Spleen (tissue), 11 donors: ENCODE data around the gene CER1. TPM values are rescaled to one million over a fixed set of nuclear protein-coding genes. Genes with fewer than 3 reads are reported as not detected.

ENCODE experiments used
- DNase-seq: peaks from one replicate; pipeline ENCODE4 v3.0.0-alpha.2; 2020
- H3K27ac ChIP-seq, 8 donors: fragments of 200-600 bp; sonication (generic) in 7 of 8; 1 replicate in 4 of 8; 2 replicates in 4 of 8; pipeline versions ENCODE4 v1.5.0 to v1.8.0; 2016 to 2021; ENCODE audit warnings: inconsistent platforms in 4 of 8, mild to moderate bottlenecking in 4 of 8, moderate library complexity in 1 of 8
- H3K27me3 ChIP-seq, 7 donors: fragments of 200-600 bp; sonication (generic) in 6 of 7; replicated peaks in 1 of 7; 1 replicate in 4 of 7; 2 replicates in 3 of 7; pipeline versions ENCODE4 v1.5.0 to v1.8.0; 2016 to 2021; ENCODE audit warnings: inconsistent platforms in 3 of 7, mild to moderate bottlenecking in 1 of 7
- H3K36me3 ChIP-seq, 6 donors: fragments of 200-600 bp; sonication (generic) in 5 of 6; 1 replicate in 4 of 6; 2 replicates in 2 of 6; pipeline versions ENCODE4 v1.5.0 to v1.8.0; 2016 to 2021; ENCODE audit warnings: inconsistent platforms in 2 of 6
- H3K4me1 ChIP-seq, 6 donors: fragments of 200-600 bp; sonication (generic) in 5 of 6; 1 replicate in 3 of 6; 2 replicates in 3 of 6; pipeline versions ENCODE4 v1.5.0 to v1.8.0; 2016 to 2021; ENCODE audit warnings: inconsistent platforms in 3 of 6
- H3K4me3 ChIP-seq, 8 donors: fragments of 200-600 bp; sonication (generic) in 7 of 8; 1 replicate in 4 of 8; 2 replicates in 4 of 8; pipeline versions ENCODE4 v1.5.0 to v1.8.0; 2016 to 2021; ENCODE audit warnings: inconsistent platforms in 4 of 8, mild to moderate bottlenecking in 4 of 8, moderate library complexity in 2 of 8
- H3K9me3 ChIP-seq, 8 donors: fragments of 200-600 bp; sonication (generic) in 7 of 8; 1 replicate in 4 of 8; 2 replicates in 4 of 8; pipeline versions ENCODE4 v1.5.0 to v1.8.0; 2016 to 2021; ENCODE audit warnings: inconsistent platforms in 4 of 8
- POLR2A ChIP-seq, 3 donors: fragments of 450-650 bp; IDR thresholded peaks; one replicate each; pipeline ENCODE4 v1.5.1; 2017; ENCODE audit warnings: antibody characterized with exemption in 3 of 3, mild to moderate bottlenecking in 1 of 3
- POLR2AphosphoS5 ChIP-seq, 3 donors: sonication (generic); formaldehyde crosslinking; IDR thresholded peaks; one replicate each; pipeline ENCODE4 v1.5.1; 2017; ENCODE audit warnings: antibody characterized with exemption in 3 of 3
- WGBS, 5 donors: extraction: QIAGEN DNeasy Blood & Tissue Kit in 3 of 5; methylation state at CpG; one replicate each; pipeline versions ENCODE4 v1.1.5 to v1.1.7; 2013 to 2018; 5-methylcytosine and 5-hydroxymethylcytosine counted together
- intact Hi-C: fragments of 100-400 bp; cut with DNase I; formaldehyde crosslinking; loops from one replicate; pipeline ENCODE4 v1.15.0; 2023; ENCODE audit warnings: low total_unique reads
- polyA plus RNA-seq, 3 donors: library from polyadenylated mRNA; stranded (reverse); fragments of 200-250 nt; gene quantifications; one replicate each; pipeline ENCODE4 v1.2.1, GENCODE V29; 2013
- total RNA-seq, 7 donors: library from RNA; depleted of rRNA in 3 of 7; stranded (reverse); fragments of >200 nt in 3 of 7; fragmentation: NEBNext Ultra II Directional in 4 of 7; extraction: Animal tissue kit (Norgen Biotek cat#: 25700) in 4 of 7; gene quantifications; one replicate each; pipeline versions ENCODE4 v1.1.0 to v1.2.1, GENCODE V29; 2016 to 2021
- TF ChIP-seq, protein P1 (sequence below), 11 experiments: fragments of 200-600 bp in 7 of 11; fragments of 450-650 bp in 4 of 11; sonication (generic) in 4 of 11; IDR thresholded peaks in 8 of 11; conservative IDR thresholded peaks in 3 of 11; 1 replicate in 7 of 11; 2 replicates in 4 of 11; pipeline versions ENCODE4 v1.4.0 to v1.8.0; 2016 to 2021; ENCODE audit warnings: antibody characterized with exemption in 11 of 11, inconsistent platforms in 4 of 11, mild to moderate bottlenecking in 1 of 11
- donor health status: healthy with polysubstance abuse.
- donor health status: DM: no; HTN: no; CAD: no; lungs with moderate emphysema.
- donor health status: DM: no; HTN: no; CAD: no.
- donor health status: Bipolar disorder and iron deficiency.
- donor health status: healthy.
- donor health status: DM: no; HTN: no; CAD: no.
- donor health status: DM: yes; HTN: yes; CAD: no.

The CER1 gene
- total and polyA plus RNA-seq, 10 donors, result not detected

DNA sequence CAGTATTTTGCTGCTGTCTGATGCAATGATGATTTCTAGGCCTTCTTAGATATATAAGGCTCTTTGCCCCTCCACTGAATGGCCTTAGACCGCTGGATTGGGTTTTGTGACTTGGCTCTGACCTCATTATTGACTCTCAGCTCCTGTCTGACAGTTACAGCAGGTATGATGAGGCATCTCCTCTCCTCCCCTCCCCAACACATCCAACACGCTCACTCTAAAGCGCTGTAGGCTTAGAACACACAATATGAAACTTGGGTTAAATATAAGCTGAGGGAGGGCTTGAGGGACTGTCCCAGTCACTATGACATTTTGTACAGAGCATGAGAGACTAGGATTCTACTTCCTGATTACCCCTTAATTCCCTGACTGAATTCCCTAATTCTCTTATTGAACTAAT is 18.8 kb upstream of the CER1 start:
- Histone ChIP-seq H3K9me3 (peaks cover 0 to 3% (median 0%) of the 10 kb centered on the region in 8 donors), H3K4me1 (no peaks in the 10 kb centered on the region), H3K27ac (no peak overlapping the region), H3K36me3 (no peaks in the 10 kb centered on the region), H3K27me3 (peaks cover 0 to 13% (median 0%) of the 10 kb centered on the region in 7 donors), H3K4me3 (no peak overlapping the region)
- WGBS, 5 donors, result 81 to 94% (median 88%) methylated on average over 3 of the region's 3 CpGs
- intact Hi-C loops, result no loop called here
- TF ChIP-seq POLR2A (IDR thresholded peaks at IDR 0.05), result no peak
- TF ChIP-seq, protein P1, sequence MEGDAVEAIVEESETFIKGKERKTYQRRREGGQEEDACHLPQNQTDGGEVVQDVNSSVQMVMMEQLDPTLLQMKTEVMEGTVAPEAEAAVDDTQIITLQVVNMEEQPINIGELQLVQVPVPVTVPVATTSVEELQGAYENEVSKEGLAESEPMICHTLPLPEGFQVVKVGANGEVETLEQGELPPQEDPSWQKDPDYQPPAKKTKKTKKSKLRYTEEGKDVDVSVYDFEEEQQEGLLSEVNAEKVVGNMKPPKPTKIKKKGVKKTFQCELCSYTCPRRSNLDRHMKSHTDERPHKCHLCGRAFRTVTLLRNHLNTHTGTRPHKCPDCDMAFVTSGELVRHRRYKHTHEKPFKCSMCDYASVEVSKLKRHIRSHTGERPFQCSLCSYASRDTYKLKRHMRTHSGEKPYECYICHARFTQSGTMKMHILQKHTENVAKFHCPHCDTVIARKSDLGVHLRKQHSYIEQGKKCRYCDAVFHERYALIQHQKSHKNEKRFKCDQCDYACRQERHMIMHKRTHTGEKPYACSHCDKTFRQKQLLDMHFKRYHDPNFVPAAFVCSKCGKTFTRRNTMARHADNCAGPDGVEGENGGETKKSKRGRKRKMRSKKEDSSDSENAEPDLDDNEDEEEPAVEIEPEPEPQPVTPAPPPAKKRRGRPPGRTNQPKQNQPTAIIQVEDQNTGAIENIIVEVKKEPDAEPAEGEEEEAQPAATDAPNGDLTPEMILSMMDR (IDR thresholded peaks at IDR 0.05 in 8 of 11, conservative IDR thresholded peaks at IDR 0.05 in 3 of 11), result no peak
- no peak for TF ChIP-seq POLR2AphosphoS5 (IDR thresholded peaks at IDR 0.05)
- no peak for DNase-seq

DNA sequence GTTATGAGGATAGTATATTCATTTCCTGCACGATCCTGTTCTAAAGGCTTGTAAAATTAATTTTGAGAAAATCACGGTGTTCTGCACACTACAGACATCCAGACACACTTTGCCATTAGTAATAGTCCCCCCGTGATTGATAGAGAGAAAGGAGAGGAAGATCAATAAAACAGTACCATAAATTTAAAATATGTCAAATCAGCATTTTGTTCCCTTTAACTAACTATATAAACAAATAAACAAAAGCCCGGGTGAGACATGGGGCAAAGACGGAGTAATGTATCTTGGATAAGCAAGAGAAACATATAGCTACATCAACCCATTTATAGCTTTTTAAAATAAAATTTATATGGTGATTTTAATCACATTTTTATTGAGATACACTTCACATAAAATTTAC is 10.6 kb upstream of the CER1 start:
- Histone ChIP-seq H3K4me1 (no peaks in the 10 kb centered on the region), H3K9me3 (no peaks in the 10 kb centered on the region), H3K4me3 (no peak overlapping the region), H3K36me3 (no peaks in the 10 kb centered on the region), H3K27ac (no peak overlapping the region), H3K27me3 (peaks cover 0 to 6% (median 0%) of the 10 kb centered on the region in 7 donors)
- intact Hi-C loops, result no loop called here
- TF ChIP-seq POLR2A (IDR thresholded peaks at IDR 0.05) (no peak), POLR2AphosphoS5 (IDR thresholded peaks at IDR 0.05) (no peak)
- TF ChIP-seq, protein P1 (IDR thresholded peaks at IDR 0.05 in 8 of 11, conservative IDR thresholded peaks at IDR 0.05 in 3 of 11), result no peak
- no peak for DNase-seq
- 67 to 94% (median 89%) methylated on average over 5 of the region's 5 CpGs for WGBS, 5 donors

DNA sequence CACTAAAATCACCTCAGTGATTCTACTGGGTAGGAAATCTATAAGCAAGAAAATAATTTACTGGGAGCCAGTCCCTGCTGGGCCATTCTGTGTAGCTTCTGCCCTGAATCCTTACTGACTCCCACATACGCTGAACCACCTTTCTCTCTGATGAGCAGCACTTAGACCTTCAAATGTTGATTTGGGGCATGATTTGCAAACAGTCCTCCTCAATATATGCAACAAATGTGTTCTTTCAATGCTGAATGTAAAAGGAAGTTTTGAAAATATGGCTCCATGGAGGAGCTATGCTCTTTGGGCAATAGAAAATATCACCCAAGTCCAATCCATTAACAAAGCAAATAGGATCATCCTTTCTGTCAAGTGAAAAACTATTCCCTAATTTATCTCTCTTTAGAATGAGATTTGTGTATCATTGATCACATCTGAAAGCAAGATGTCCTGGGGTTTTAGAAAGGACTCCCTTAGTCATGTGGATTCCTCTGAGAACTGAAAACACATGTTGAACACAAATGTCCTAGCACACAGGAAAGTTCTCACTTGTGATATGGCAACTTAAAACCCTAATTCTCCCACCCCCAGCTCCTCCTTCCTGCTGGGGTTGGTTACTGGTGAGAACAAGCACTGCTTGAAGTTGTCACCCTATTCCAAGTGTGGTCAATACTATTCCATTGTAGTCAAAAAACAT is 8.9 kb upstream of the CER1 start:
- Histone ChIP-seq H3K4me1 (no peaks in the 10 kb centered on the region), H3K36me3 (no peaks in the 10 kb centered on the region), H3K27me3 (no peaks in the 10 kb centered on the region), H3K9me3 (no peaks in the 10 kb centered on the region), H3K27ac (no peak overlapping the region), H3K4me3 (no peak overlapping the region)
- no peak for DNase-seq
- TF ChIP-seq, protein P1 (IDR thresholded peaks at IDR 0.05 in 8 of 11, conservative IDR thresholded peaks at IDR 0.05 in 3 of 11), result no peak
- no peak for TF ChIP-seq POLR2A (IDR thresholded peaks at IDR 0.05)
- no peak for TF ChIP-seq POLR2AphosphoS5 (IDR thresholded peaks at IDR 0.05)
- intact Hi-C loops, result no loop called here
- WGBS, 5 donors, result 90 to 97% (median 94%) methylated on average over 1 of the region's 1 CpG

DNA sequence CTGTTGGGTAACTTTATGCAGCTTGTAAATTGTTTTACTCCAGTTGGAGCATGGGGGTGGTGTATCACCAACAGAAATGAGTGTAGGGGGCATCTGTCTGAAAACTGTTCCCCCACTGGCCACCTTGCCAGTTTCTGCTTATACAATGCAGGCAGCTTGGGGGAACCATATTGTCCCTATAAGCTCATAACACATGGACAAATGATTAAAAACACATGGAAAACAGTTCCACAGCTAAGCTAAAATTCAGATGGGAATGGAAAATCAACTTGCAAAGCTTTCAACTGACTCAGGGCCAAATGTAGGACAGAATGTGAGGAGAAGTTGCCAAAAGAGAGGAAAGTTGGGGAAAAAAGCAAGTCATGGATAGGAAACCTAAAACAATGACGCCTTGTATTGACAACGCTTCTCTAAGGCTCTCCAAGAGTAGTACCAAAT is 7.9 kb upstream of the CER1 start:
- 92 to 97% (median 94%) methylated on average over 2 of the region's 2 CpGs for WGBS, 5 donors
- no peak overlapping the region for H3K4me3 ChIP-seq
- H3K4me1 ChIP-seq, result no peaks in the 10 kb centered on the region
- no peak for TF ChIP-seq POLR2A (IDR thresholded peaks at IDR 0.05)
- H3K27me3 ChIP-seq, result no peaks in the 10 kb centered on the region
- no peaks in the 10 kb centered on the region for H3K36me3 ChIP-seq
- no peak for DNase-seq
- no peak overlapping the region for H3K27ac ChIP-seq
- intact Hi-C loops, result no loop called here
- no peaks in the 10 kb centered on the region for H3K9me3 ChIP-seq
